Measurements from ENCODE around the gene VIPAS39. TPM values are rescaled to one million over a fixed set of nuclear protein-coding genes. Genes with fewer than 3 reads are reported as not detected.

VIPAS39 gene
- total and polyA plus RNA-seq, 9 of the 15 experiments (the other 6 are each of a cell fraction or from before 2014, with no cell fraction given), result 5.7 to 25.6 (median 9.9) TPM

DNA sequence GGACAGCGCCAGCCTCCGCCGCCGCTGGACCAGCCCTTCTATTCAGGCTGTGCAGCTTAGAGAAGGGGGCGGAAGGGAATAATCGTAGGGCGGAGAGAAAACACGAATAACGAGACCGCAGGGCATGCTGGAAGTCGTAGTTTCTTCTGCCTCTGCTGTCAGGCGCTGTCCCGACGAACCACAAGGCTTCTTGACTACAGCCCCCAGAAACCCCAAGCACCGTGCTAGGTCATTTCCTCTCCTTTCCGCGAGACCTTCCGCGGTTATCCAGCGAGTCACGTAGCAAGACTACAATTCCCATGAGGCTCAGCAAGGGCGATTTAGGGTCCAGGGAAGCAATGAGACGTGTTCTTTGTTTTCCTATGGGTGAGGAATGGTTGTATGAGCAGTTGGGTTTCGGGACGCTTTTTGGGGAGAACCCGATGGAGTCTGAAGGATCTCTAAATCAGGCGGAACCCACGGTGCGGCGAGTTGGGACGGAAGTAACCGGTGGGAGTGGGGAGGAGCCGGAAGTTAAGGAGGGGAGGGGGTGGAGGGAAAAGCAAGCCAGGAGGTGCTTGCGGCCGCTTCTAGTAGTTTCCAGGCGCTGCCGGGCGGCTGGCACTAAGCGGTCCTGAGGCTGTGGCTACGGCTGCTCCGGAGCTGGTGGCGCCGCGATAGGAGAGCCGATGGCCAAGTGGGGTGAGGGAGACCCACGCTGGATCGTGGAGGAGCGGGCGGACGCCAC lies at the start of gene VIPAS39, which contains the start of gene AHSA1 (continued):
- TF ChIP-seq, protein P1, sequence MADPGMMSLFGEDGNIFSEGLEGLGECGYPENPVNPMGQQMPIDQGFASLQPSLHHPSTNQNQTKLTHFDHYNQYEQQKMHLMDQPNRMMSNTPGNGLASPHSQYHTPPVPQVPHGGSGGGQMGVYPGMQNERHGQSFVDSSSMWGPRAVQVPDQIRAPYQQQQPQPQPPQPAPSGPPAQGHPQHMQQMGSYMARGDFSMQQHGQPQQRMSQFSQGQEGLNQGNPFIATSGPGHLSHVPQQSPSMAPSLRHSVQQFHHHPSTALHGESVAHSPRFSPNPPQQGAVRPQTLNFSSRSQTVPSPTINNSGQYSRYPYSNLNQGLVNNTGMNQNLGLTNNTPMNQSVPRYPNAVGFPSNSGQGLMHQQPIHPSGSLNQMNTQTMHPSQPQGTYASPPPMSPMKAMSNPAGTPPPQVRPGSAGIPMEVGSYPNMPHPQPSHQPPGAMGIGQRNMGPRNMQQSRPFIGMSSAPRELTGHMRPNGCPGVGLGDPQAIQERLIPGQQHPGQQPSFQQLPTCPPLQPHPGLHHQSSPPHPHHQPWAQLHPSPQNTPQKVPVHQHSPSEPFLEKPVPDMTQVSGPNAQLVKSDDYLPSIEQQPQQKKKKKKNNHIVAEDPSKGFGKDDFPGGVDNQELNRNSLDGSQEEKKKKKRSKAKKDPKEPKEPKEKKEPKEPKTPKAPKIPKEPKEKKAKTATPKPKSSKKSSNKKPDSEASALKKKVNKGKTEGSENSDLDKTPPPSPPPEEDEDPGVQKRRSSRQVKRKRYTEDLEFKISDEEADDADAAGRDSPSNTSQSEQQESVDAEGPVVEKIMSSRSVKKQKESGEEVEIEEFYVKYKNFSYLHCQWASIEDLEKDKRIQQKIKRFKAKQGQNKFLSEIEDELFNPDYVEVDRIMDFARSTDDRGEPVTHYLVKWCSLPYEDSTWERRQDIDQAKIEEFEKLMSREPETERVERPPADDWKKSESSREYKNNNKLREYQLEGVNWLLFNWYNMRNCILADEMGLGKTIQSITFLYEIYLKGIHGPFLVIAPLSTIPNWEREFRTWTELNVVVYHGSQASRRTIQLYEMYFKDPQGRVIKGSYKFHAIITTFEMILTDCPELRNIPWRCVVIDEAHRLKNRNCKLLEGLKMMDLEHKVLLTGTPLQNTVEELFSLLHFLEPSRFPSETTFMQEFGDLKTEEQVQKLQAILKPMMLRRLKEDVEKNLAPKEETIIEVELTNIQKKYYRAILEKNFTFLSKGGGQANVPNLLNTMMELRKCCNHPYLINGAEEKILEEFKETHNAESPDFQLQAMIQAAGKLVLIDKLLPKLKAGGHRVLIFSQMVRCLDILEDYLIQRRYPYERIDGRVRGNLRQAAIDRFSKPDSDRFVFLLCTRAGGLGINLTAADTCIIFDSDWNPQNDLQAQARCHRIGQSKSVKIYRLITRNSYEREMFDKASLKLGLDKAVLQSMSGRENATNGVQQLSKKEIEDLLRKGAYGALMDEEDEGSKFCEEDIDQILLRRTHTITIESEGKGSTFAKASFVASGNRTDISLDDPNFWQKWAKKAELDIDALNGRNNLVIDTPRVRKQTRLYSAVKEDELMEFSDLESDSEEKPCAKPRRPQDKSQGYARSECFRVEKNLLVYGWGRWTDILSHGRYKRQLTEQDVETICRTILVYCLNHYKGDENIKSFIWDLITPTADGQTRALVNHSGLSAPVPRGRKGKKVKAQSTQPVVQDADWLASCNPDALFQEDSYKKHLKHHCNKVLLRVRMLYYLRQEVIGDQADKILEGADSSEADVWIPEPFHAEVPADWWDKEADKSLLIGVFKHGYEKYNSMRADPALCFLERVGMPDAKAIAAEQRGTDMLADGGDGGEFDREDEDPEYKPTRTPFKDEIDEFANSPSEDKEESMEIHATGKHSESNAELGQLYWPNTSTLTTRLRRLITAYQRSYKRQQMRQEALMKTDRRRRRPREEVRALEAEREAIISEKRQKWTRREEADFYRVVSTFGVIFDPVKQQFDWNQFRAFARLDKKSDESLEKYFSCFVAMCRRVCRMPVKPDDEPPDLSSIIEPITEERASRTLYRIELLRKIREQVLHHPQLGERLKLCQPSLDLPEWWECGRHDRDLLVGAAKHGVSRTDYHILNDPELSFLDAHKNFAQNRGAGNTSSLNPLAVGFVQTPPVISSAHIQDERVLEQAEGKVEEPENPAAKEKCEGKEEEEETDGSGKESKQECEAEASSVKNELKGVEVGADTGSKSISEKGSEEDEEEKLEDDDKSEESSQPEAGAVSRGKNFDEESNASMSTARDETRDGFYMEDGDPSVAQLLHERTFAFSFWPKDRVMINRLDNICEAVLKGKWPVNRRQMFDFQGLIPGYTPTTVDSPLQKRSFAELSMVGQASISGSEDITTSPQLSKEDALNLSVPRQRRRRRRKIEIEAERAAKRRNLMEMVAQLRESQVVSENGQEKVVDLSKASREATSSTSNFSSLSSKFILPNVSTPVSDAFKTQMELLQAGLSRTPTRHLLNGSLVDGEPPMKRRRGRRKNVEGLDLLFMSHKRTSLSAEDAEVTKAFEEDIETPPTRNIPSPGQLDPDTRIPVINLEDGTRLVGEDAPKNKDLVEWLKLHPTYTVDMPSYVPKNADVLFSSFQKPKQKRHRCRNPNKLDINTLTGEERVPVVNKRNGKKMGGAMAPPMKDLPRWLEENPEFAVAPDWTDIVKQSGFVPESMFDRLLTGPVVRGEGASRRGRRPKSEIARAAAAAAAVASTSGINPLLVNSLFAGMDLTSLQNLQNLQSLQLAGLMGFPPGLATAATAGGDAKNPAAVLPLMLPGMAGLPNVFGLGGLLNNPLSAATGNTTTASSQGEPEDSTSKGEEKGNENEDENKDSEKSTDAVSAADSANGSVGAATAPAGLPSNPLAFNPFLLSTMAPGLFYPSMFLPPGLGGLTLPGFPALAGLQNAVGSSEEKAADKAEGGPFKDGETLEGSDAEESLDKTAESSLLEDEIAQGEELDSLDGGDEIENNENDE (IDR thresholded peaks at IDR 0.05; ENCODE audit: low read depth, low read length), result no peak
- no peak for TF ChIP-seq NFIX (CRISPR knock-in tag; IDR thresholded peaks at IDR 0.05; ENCODE audit: low read depth)
- no peak for TF ChIP-seq ZNF778 (CRISPR knock-in tag; IDR thresholded peaks at IDR 0.05)
- TF ChIP-seq JUN (IDR thresholded peaks at IDR 0.05; ENCODE audit: borderline replicate concordance, low read depth, low read length), result 0 out of 2 replicates have a peak, but pooled peaks have one; percentile 32
- TF ChIP-seq JUN (CRISPR knock-in tag; IDR thresholded peaks at IDR 0.05; ENCODE audit: borderline replicate concordance), result no peak
- no peak for TF ChIP-seq TCF3 (CRISPR knock-in tag; IDR thresholded peaks at IDR 0.05)
- no peak for TF ChIP-seq EZH2 (IDR thresholded peaks at IDR 0.05; ENCODE audit: borderline replicate concordance, low read depth, low read length)
- TF ChIP-seq GATAD2A (IDR thresholded peaks at IDR 0.05), result no peak
- no peak for TF ChIP-seq ZFPM2 (CRISPR knock-in tag; IDR thresholded peaks at IDR 0.05)
- TF ChIP-seq, protein P2, sequence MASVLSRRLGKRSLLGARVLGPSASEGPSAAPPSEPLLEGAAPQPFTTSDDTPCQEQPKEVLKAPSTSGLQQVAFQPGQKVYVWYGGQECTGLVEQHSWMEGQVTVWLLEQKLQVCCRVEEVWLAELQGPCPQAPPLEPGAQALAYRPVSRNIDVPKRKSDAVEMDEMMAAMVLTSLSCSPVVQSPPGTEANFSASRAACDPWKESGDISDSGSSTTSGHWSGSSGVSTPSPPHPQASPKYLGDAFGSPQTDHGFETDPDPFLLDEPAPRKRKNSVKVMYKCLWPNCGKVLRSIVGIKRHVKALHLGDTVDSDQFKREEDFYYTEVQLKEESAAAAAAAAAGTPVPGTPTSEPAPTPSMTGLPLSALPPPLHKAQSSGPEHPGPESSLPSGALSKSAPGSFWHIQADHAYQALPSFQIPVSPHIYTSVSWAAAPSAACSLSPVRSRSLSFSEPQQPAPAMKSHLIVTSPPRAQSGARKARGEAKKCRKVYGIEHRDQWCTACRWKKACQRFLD (CRISPR knock-in tag; IDR thresholded peaks at IDR 0.05), result peak; percentile 79
- no peak for TF ChIP-seq MCM5 (IDR thresholded peaks at IDR 0.05; ENCODE audit: low read depth)
- TF ChIP-seq, protein P3, sequence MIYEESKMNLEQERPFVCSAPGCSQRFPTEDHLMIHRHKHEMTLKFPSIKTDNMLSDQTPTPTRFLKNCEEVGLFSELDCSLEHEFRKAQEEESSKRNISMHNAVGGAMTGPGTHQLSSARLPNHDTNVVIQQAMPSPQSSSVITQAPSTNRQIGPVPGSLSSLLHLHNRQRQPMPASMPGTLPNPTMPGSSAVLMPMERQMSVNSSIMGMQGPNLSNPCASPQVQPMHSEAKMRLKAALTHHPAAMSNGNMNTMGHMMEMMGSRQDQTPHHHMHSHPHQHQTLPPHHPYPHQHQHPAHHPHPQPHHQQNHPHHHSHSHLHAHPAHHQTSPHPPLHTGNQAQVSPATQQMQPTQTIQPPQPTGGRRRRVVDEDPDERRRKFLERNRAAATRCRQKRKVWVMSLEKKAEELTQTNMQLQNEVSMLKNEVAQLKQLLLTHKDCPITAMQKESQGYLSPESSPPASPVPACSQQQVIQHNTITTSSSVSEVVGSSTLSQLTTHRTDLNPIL (CRISPR knock-in tag; IDR thresholded peaks at IDR 0.05), result no peak
- peak; percentile 64; the same call in 1 of the 2 replicates for TF ChIP-seq ELF2 (CRISPR knock-in tag; IDR thresholded peaks at IDR 0.05)
